NK-92 (cell line): Measurements from ENCODE around the gene LMX1A.

ENCODE experiments used
- DNase-seq: peaks from one replicate; lab custom pipeline; 2025; ENCODE audit not compliant: unreplicated experiment; lab: John Stamatoyannopoulos, UW

The LMX1A gene

GRCh38 chr1:165169729-165170128 lies 186.8 kb downstream of the LMX1A start:
- DNase-seq = no peak

DNA sequence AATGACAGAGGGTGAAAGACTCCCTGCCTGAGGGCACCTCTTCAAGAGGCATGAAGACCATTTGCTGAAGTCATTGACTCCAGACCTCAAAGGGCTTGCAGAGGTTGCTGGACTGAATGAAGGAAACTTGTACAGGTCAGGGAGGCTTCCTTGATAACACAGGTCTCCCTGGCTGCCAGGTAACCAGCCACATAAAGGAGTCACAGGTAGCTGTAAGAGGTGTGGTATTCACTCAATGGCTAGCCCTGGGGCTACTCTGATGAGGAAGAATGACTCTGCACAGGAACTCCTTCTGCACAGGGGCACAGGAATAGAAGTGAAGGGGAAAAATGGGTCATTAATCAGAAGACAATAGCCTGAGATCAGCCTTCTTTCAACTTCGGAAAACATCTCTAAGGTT lies 187.5 kb downstream of the LMX1A start:
- DNase-seq = no peak

- no peak for DNase-seq
Measured at GRCh38 chr1:165168467-165168866, 188.0 kb downstream of the LMX1A start.

GRCh38 chr1:165162671-165163241 lies 193.8 kb downstream of the LMX1A start:
- DNase-seq = no peak

DNA sequence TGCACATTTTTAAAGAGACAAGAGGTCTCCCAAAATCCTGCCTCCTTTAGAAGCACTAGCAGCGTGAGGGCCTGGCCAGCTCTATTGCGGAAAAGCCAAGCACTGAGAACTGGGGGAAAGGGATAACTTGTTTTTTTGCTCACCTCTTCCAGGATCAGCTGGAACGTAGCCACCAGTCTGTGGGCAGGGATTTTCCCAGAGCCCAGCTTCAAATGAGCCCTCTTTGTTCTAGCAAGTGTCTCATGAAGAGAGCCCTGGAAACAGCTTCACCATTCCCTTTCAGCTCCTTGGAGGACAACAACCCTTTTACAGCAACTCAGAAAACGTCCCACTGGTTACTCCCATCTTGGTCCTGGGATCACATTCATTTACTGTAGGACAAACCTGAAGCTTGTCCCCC lies 195.4 kb downstream of the LMX1A start:
- no peak for DNase-seq

DNA sequence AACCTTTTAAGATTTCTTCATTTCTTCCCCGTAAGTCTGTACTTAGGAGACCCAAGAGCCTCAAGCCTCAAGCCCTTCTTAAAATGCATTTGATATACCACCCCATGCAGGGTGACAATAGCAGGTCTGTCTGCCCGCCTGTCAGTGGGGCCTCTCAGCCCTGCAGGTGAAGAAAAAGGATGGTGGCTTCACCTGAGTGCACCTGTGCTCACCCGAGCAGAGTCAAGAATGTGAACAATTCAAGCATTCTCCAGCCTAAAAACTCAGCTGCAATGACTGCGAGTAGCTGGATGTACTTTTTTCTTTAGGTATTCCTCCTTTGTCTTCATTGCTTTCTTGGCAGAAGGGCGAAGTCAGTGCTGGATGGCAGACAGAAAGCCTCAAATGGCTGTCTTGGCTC lies 203.3 kb downstream of the LMX1A start:
- no peak for DNase-seq

DNA sequence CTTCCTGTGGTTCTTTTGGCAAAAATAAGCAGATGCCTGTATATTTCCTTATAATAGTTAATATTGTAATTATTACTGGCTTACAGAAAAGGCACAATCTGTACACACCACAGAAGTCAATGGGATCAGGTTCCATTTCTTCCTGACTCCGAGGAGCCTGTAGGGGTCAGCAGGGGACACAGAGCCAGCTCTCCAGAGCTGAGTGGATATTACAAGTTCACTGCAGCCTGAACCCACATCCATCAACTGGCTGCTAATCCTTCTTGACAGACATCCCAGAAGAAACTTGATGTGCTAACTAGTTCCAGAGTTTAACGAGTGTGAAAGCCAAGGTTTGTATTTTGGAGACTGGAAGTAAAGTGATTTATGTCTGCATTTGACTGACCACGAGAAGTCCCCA lies 203.8 kb downstream of the LMX1A start:
- no peak for DNase-seq

GRCh38 chr1:165152109-165152508 lies 204.4 kb downstream of the LMX1A start:
- DNase-seq = no peak
